Panc1 (cell line): Measurements from ENCODE around the gene POU2AF2. TPM values are rescaled to one million over a fixed set of nuclear protein-coding genes. Genes with fewer than 3 reads are reported as not detected.

Experiments used
- ATAC-seq: fragments of 200-7000 bp; cut with Tn5 transposase; 2 replicates; pipeline ENCODE4 v1.9.1; 2020; ENCODE audit warnings: mild to moderate bottlenecking, moderate library complexity
- BruUV-seq: library from RNA; stranded (reverse); fragments of 400-500 nt; replicated peaks from 2 replicates; lab custom pipeline; 2021; lab: Mats Ljungman, UMichigan
- CTCF ChIA-PET: fragments of 300-600 bp; sonication (Branson Sonifier 250); formaldehyde crosslinking; loops from one replicate; lab custom pipeline; 2022; ENCODE audit warnings: antibody characterized with exemption; lab: Charles Lee
- POLR2A ChIA-PET: fragments of 300-600 bp; sonication (Branson Sonifier 250); formaldehyde crosslinking; loops from one replicate; lab custom pipeline; 2022; ENCODE audit warnings: antibody characterized with exemption; lab: Charles Lee
- DNase-seq: peaks from one replicate; pipeline ENCODE4 v3.0.0-alpha.2; 2010; ENCODE audit warnings: low read depth, low spot score
- H3K27ac ChIP-seq: 2 replicates; pipeline ENCODE4 v1.5.1; 2011; ENCODE audit warnings: mild to moderate bottlenecking, low read length, inconsistent platforms
- H3K27me3 ChIP-seq: fragments of 200-500 bp; sonication (Bioruptor generic); 2 replicates; pipeline ENCODE4 v1.6.0; 2014; ENCODE audit warnings: low read length, inconsistent platforms; ENCODE audit not compliant: control insufficient read depth, insufficient read depth
- H3K36me3 ChIP-seq: fragments of 200-500 bp; sonication (Bioruptor generic); 2 replicates; pipeline ENCODE4 v1.5.1; 2014; ENCODE audit warnings: inconsistent platforms, mild to moderate bottlenecking, low read length, moderate library complexity; ENCODE audit not compliant: control insufficient read depth, insufficient read depth
- H3K4me1 ChIP-seq: 2 replicates; pipeline ENCODE4 v1.5.1; 2011; ENCODE audit warnings: inconsistent platforms, mild to moderate bottlenecking, low read length, moderate library complexity; ENCODE audit not compliant: control insufficient read depth, insufficient read depth
- H3K4me3 ChIP-seq, 2 experiments: 2 replicates each; pipeline ENCODE4 v1.5.1; 2011 to 2012; ENCODE audit warnings: low read depth in 2 of 2, low read length in 2 of 2, mild to moderate bottlenecking in 2 of 2, inconsistent platforms in 1 of 2, moderate library complexity in 1 of 2
- H3K9me3 ChIP-seq: fragments of 200-500 bp; sonication (Bioruptor generic); 2 replicates; pipeline ENCODE4 v1.5.1; 2014; ENCODE audit warnings: low read depth, mild to moderate bottlenecking, inconsistent platforms, low read length, moderate library complexity; ENCODE audit not compliant: control insufficient read depth, insufficient read depth
- CTCF ChIP-seq: fragments of 450-650 bp; IDR thresholded peaks from 2 replicates; pipeline ENCODE4 v1.5.1; 2017; ENCODE audit warnings: mild to moderate bottlenecking
- POLR2AphosphoS5 ChIP-seq: IDR thresholded peaks from 2 replicates; pipeline ENCODE4 v1.6.1; 2012; ENCODE audit warnings: mild to moderate bottlenecking, low read depth, low read length, moderate library complexity
- SIN3A ChIP-seq: IDR thresholded peaks from 2 replicates; pipeline ENCODE4 v1.6.1; 2012; ENCODE audit warnings: low read depth, mild to moderate bottlenecking, low read length, moderate library complexity, borderline replicate concordance; ENCODE audit not compliant: insufficient read depth
- TCF7L2 ChIP-seq: IDR thresholded peaks from 2 replicates; pipeline ENCODE4 v1.6.1; 2011; ENCODE audit warnings: mild to moderate bottlenecking, low read depth, low read length, inconsistent platforms
- in situ Hi-C: cut with HindIII; loops from 2 replicates; pipeline ENCODE4 v1.10.0; 2016; ENCODE audit warnings: low sequenced_read_pairs, low pct_unique_long_range_greater_than_20kb
- intact Hi-C: fragments of 100-400 bp; cut with micrococcal nuclease; formaldehyde crosslinking; loops from one replicate; pipeline ENCODE4 v1.10.0; 2022; ENCODE audit not compliant: unreplicated experiment
- total RNA-seq: library from RNA; stranded (reverse); gene quantifications from one replicate; pipeline ENCODE4 v1.2.1, GENCODE V29; 2021; ENCODE audit not compliant: unreplicated experiment
- TF ChIP-seq, protein P1 (sequence below), 2 experiments: IDR thresholded peaks; 2 replicates each; pipeline ENCODE4 v1.6.1; 2011 to 2012; ENCODE audit warnings: low read depth in 2 of 2, control low read depth in 1 of 2, low read length in 1 of 2, mild to moderate bottlenecking in 1 of 2, moderate library complexity in 1 of 2; ENCODE audit not compliant: insufficient read depth in 1 of 2

Gene POU2AF2
- total RNA-seq, 1 experiment from 2014 or later: not detected

- no peaks in the 10 kb centered on the region for H3K4me1 ChIP-seq
- ATAC-seq: peak; percentile 87
- no peak overlapping the region for H3K27ac ChIP-seq
- no peak for DNase-seq
- H3K9me3 ChIP-seq: no peaks in the 10 kb centered on the region; the same call in 1 of the 2 replicates
- BruUV-seq: no TSS peak
- in situ Hi-C loops (no loop called here), intact Hi-C loops (loop anchor here (5.0 to 10.0 kb wide), 2 partner anchors 515 to 768 kb away; partner anchors contain the start of gene ARHGAP20)
- TF ChIP-seq CTCF (no peak), TCF7L2 (no peak), POLR2AphosphoS5 (no peak)
- TF ChIP-seq, protein P1, sequence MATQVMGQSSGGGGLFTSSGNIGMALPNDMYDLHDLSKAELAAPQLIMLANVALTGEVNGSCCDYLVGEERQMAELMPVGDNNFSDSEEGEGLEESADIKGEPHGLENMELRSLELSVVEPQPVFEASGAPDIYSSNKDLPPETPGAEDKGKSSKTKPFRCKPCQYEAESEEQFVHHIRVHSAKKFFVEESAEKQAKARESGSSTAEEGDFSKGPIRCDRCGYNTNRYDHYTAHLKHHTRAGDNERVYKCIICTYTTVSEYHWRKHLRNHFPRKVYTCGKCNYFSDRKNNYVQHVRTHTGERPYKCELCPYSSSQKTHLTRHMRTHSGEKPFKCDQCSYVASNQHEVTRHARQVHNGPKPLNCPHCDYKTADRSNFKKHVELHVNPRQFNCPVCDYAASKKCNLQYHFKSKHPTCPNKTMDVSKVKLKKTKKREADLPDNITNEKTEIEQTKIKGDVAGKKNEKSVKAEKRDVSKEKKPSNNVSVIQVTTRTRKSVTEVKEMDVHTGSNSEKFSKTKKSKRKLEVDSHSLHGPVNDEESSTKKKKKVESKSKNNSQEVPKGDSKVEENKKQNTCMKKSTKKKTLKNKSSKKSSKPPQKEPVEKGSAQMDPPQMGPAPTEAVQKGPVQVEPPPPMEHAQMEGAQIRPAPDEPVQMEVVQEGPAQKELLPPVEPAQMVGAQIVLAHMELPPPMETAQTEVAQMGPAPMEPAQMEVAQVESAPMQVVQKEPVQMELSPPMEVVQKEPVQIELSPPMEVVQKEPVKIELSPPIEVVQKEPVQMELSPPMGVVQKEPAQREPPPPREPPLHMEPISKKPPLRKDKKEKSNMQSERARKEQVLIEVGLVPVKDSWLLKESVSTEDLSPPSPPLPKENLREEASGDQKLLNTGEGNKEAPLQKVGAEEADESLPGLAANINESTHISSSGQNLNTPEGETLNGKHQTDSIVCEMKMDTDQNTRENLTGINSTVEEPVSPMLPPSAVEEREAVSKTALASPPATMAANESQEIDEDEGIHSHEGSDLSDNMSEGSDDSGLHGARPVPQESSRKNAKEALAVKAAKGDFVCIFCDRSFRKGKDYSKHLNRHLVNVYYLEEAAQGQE (IDR thresholded peaks at IDR 0.05; ENCODE audit: insufficient read depth in 1 of 2, low read depth in 2 of 2, low read length in 1 of 2): no peak
- ChIA-PET CTCF (interaction anchor here (1.0 kb wide), 1 partner anchor 767 kb away, joined by 3 read pairs; no protein-coding TSS in a partner anchor), POLR2A (no interaction called here)
- peak overlapping the region; percentile 48 to 81 for H3K4me3 ChIP-seq
- peaks cover 14% of the 10 kb centered on the region for H3K27me3 ChIP-seq
- no peaks in the 10 kb centered on the region for H3K36me3 ChIP-seq
These were observed 15.4 kb upstream of the POU2AF2 start for GRCh38 chr11:111230122-111230465.

DNA sequence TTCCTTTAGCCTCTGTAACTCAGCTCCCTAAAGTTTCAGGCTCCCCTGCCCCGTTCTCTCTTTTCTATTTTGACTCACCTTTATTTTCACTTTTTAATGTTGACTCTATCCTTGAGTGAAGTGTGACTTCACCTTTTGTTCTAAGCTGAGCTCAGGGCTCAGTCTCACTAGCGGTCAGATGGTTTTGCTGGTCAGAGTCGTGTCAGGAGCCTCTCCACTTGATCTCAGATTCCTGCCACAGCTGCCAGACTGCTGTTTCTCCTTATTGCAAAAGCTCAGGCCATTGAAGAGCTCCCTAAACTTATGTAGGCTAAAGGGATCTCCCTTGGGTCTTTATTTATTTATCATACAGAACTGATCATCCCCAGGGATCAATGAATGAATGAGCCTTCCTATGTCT lies 13.7 kb upstream of the POU2AF2 start:
- H3K4me3 ChIP-seq: no peak overlapping the region
- no TSS peak for BruUV-seq
- ChIA-PET POLR2A (no interaction called here), CTCF (no interaction called here)
- H3K27me3 ChIP-seq: peaks cover 17% of the 10 kb centered on the region
- H3K27ac ChIP-seq: no peak overlapping the region
- TF ChIP-seq SIN3A (no peak), CTCF (no peak), TCF7L2 (no peak), POLR2AphosphoS5 (no peak)
- TF ChIP-seq, protein P1 (IDR thresholded peaks at IDR 0.05; ENCODE audit: insufficient read depth in 1 of 2, low read depth in 2 of 2, low read length in 1 of 2): no peak
- H3K4me1 ChIP-seq: no peaks in the 10 kb centered on the region
- no peaks in the 10 kb centered on the region for H3K9me3 ChIP-seq
- no peaks in the 10 kb centered on the region for H3K36me3 ChIP-seq
- ATAC-seq: no peak
- intact Hi-C loops (loop anchor here (5.0 to 10.0 kb wide), 2 partner anchors 517 to 770 kb away; partner anchors contain the start of gene ARHGAP20), in situ Hi-C loops (no loop called here)
- no peak for DNase-seq
